KMS-11 (cell line): ENCODE data around the gene PNPLA7.

Experiments
- H2AFZ ChIP-seq: fragments of 200-600 bp; sonication (generic); 2 replicates; pipeline ENCODE4 v1.6.1; 2016; ENCODE audit warnings: antibody characterized with exemption, mixed run types, low read depth
- H3K27ac ChIP-seq: fragments of 200-600 bp; sonication (generic); 2 replicates; pipeline ENCODE4 v1.6.1; 2016; ENCODE audit warnings: mild to moderate bottlenecking, mixed run types
- H3K27me3 ChIP-seq: fragments of 200-600 bp; sonication (generic); 2 replicates; pipeline ENCODE4 v1.6.1; 2017; ENCODE audit warnings: mild to moderate bottlenecking, low read depth, mixed run types, moderate library complexity; ENCODE audit not compliant: insufficient read depth
- H3K36me3 ChIP-seq: fragments of 200-600 bp; sonication (generic); 2 replicates; pipeline ENCODE4 v1.6.1; 2017; ENCODE audit warnings: mild to moderate bottlenecking, mixed run types; ENCODE audit not compliant: insufficient read depth
- H3K4me1 ChIP-seq: fragments of 200-600 bp; sonication (generic); 2 replicates; pipeline ENCODE4 v1.6.1; 2016; ENCODE audit warnings: mild to moderate bottlenecking, low read depth, mixed run types; ENCODE audit not compliant: poor library complexity, severe bottlenecking
- H3K4me2 ChIP-seq: fragments of 200-600 bp; sonication (generic); 2 replicates; pipeline ENCODE4 v1.7.0; 2016; ENCODE audit warnings: mild to moderate bottlenecking, mixed run types
- H3K4me3 ChIP-seq: fragments of 200-600 bp; sonication (generic); IDR thresholded peaks from 2 replicates; pipeline ENCODE4 v1.6.1; 2017; ENCODE audit warnings: low read depth, low read length, mixed read lengths; ENCODE audit not compliant: insufficient read depth
- H3K79me2 ChIP-seq: fragments of 200-600 bp; sonication (generic); 2 replicates; pipeline ENCODE4 v1.6.1; 2016; ENCODE audit warnings: low read depth, mixed run types; ENCODE audit not compliant: insufficient read depth
- H3K9ac ChIP-seq: fragments of 200-600 bp; sonication (generic); 2 replicates; pipeline ENCODE4 v1.6.1; 2016; ENCODE audit warnings: mild to moderate bottlenecking, mixed run types
- H4K20me1 ChIP-seq: fragments of 200-600 bp; sonication (generic); 2 replicates; pipeline ENCODE4 v1.6.1; 2016; ENCODE audit warnings: mild to moderate bottlenecking, mixed run types; ENCODE audit not compliant: insufficient read depth
- TF ChIP-seq, protein P1 (sequence below): fragments of 200-600 bp; sonication (generic); conservative IDR thresholded peaks from 2 replicates; pipeline ENCODE4 v1.6.1; 2017; ENCODE audit warnings: low read depth, mild to moderate bottlenecking, antibody characterized with exemption, low read length, moderate library complexity, mixed read lengths

The PNPLA7 gene

DNA sequence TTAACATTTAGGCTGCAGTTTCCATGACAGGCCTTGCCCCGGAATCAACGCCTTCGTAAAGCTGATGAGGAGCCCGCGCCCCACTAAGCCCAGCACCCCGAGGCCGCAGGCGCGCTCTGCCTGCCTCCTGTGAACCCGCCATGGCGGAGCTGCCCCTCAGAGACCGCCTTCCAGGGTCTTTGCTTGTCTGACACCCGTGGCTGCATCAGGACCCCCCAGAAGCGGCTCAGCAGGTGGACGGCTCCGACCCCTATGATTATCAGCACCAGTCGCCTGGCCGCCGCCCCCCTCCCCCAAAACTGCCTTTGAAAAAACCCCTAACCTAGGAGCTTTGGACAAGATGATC is 29.0 kb upstream of the PNPLA7 start:
- Histone ChIP-seq H3K27me3 (no peaks in the 10 kb centered on the region), H4K20me1 (no peaks in the 10 kb centered on the region; the same call in 1 of the 2 replicates), H3K79me2 (peaks cover 38% of the 10 kb centered on the region), H3K4me1 (peaks cover 38% of the 10 kb centered on the region), H3K4me3 (no peak overlapping the region), H3K27ac (no peak overlapping the region), H3K36me3 (no peaks in the 10 kb centered on the region; the same call in 1 of the 2 replicates), H3K4me2 (peak overlapping the region; percentile 29), H3K9ac (no peak overlapping the region), H2AFZ (peak overlapping the region; percentile 59; the same call in 1 of the 2 replicates)
- TF ChIP-seq, protein P1, sequence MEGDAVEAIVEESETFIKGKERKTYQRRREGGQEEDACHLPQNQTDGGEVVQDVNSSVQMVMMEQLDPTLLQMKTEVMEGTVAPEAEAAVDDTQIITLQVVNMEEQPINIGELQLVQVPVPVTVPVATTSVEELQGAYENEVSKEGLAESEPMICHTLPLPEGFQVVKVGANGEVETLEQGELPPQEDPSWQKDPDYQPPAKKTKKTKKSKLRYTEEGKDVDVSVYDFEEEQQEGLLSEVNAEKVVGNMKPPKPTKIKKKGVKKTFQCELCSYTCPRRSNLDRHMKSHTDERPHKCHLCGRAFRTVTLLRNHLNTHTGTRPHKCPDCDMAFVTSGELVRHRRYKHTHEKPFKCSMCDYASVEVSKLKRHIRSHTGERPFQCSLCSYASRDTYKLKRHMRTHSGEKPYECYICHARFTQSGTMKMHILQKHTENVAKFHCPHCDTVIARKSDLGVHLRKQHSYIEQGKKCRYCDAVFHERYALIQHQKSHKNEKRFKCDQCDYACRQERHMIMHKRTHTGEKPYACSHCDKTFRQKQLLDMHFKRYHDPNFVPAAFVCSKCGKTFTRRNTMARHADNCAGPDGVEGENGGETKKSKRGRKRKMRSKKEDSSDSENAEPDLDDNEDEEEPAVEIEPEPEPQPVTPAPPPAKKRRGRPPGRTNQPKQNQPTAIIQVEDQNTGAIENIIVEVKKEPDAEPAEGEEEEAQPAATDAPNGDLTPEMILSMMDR = no peak

DNA sequence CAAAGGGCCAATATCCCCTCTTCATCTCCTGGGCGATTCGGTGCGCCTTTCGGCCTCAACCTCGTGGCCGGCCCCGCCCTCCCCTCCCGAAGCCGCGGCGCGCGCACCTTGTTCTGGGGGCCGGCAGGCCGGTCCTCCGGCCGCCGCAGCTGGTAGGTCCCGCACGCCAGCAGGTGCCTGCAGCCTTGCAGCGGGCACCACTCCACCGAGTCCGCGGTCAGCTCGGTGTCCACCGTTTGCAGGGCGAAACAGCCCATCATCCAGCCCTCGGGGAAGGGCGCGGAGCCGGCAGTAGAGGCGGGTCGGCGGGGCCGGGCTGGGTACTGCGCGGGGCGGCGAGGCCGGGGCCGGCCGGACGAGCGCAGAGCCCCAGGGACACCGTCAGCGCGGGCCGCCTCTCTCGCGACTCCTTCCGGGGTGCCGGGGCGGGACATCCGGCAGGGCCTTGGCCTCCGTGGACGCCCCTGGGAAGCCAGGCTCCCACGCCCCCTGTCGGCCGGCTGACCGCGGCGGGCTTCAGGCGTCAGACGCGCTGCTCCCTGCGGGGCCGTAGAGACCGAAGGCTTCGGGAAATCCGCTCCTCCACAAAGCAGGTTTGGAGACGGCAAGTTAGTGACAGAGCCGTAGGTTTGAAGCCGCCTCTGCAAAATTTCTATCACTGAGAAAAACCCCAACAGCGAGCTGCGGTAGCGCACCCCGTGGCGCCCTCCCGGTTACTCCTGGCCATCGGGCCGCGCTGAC is 28.5 kb upstream of the PNPLA7 start, which contains the start of gene DPH7:
Gene DPH7, minus strand, starts transcription at position 408 of the 741 bp plus-strand sequence. Its CDS starts 148 bp downstream, at position 260.
- peak within 1 kb of the TSS; percentile 65 for H3K27ac ChIP-seq
- peak within 1 kb of the TSS; percentile 99 for H3K4me2 ChIP-seq
- H3K27me3 ChIP-seq = no peaks in the 10 kb centered on the region
- no peaks in the 10 kb centered on the region; the same call in 1 of the 2 replicates for H4K20me1 ChIP-seq
- peaks cover 43% of the 10 kb centered on the region for H3K79me2 ChIP-seq
- TF ChIP-seq, protein P1 = peak; percentile 75
- H3K9ac ChIP-seq = peak within 1 kb of the TSS; percentile 76
- H2AFZ ChIP-seq = peak within 1 kb of the TSS; percentile 59
- peaks cover 38% of the 10 kb centered on the region for H3K4me1 ChIP-seq
- no peaks in the 10 kb centered on the region; the same call in 1 of the 2 replicates for H3K36me3 ChIP-seq
- no peak within 1 kb of the TSS for H3K4me3 ChIP-seq

- Histone ChIP-seq H3K27me3 (no peaks in the 10 kb centered on the region), H3K4me1 (peaks cover 38% of the 10 kb centered on the region), H3K4me3 (no peak overlapping the region), H3K36me3 (peaks cover 9% of the 10 kb centered on the region; the same call in 1 of the 2 replicates), H3K4me2 (peak overlapping the region; percentile 99), H4K20me1 (no peaks in the 10 kb centered on the region; the same call in 1 of the 2 replicates), H2AFZ (no peak overlapping the region), H3K9ac (no peak overlapping the region), H3K79me2 (peaks cover 47% of the 10 kb centered on the region), H3K27ac (peak overlapping the region; percentile 62)
- TF ChIP-seq, protein P1 = peak; percentile 6; the same call in 1 of the 2 replicates
Measured at GRCh38 chr9:137575716-137576411, 25.7 kb upstream of the PNPLA7 start.

- H2AFZ ChIP-seq = no peak overlapping the region
- H3K27me3 ChIP-seq = no peaks in the 10 kb centered on the region
- peaks cover 9% of the 10 kb centered on the region; the same call in 1 of the 2 replicates for H3K36me3 ChIP-seq
- TF ChIP-seq, protein P1 = no peak
- no peak overlapping the region for H3K4me3 ChIP-seq
- H3K4me2 ChIP-seq = peak overlapping the region; percentile 99
- H3K79me2 ChIP-seq = peaks cover 47% of the 10 kb centered on the region
- no peak overlapping the region for H3K9ac ChIP-seq
- no peaks in the 10 kb centered on the region; the same call in 1 of the 2 replicates for H4K20me1 ChIP-seq
- peaks cover 38% of the 10 kb centered on the region for H3K4me1 ChIP-seq
- H3K27ac ChIP-seq = peak overlapping the region; percentile 62
Measured at GRCh38 chr9:137575364-137575715, 25.1 kb upstream of the PNPLA7 start.
